Neural progenitor cell (in vitro differentiated cells): ENCODE measurements around the gene PACRG.

Experiments
- EZH2 ChIP-seq: fragments of 200-600 bp; sonication (generic); IDR thresholded peaks from 2 replicates; pipeline ENCODE4 v1.6.1; 2017; ENCODE audit warnings: antibody characterized with exemption, mild to moderate bottlenecking, moderate library complexity
- TF ChIP-seq, protein P1 (sequence below): fragments of 200-600 bp; sonication (generic); IDR thresholded peaks from 2 replicates; pipeline ENCODE4 v1.5.1; 2017; ENCODE audit warnings: antibody characterized with exemption, mild to moderate bottlenecking

DNA sequence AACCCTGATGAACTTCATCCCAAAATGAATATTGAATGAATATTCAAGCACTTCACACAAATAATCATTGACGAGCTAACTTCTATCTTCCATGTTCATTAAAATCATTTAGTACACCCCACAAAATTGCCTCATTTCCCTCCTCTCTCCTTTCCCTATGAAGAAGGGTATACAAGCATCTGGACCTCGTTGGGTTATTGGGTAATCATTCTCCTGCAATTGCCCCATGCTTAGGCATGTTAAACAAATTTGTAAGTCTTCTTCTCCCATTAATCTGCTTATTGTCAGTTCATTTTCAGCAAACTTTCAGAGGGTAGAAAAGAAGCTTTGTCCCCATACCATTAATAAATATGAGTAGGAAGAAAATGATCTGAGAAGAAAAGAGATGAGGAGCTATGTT lies 27.8 kb upstream of the PACRG start:
- TF ChIP-seq, protein P1, sequence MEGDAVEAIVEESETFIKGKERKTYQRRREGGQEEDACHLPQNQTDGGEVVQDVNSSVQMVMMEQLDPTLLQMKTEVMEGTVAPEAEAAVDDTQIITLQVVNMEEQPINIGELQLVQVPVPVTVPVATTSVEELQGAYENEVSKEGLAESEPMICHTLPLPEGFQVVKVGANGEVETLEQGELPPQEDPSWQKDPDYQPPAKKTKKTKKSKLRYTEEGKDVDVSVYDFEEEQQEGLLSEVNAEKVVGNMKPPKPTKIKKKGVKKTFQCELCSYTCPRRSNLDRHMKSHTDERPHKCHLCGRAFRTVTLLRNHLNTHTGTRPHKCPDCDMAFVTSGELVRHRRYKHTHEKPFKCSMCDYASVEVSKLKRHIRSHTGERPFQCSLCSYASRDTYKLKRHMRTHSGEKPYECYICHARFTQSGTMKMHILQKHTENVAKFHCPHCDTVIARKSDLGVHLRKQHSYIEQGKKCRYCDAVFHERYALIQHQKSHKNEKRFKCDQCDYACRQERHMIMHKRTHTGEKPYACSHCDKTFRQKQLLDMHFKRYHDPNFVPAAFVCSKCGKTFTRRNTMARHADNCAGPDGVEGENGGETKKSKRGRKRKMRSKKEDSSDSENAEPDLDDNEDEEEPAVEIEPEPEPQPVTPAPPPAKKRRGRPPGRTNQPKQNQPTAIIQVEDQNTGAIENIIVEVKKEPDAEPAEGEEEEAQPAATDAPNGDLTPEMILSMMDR, result no peak
- no peak for TF ChIP-seq EZH2
